ENCODE data around the gene PIPOX. TPM values are rescaled to one million over a fixed set of nuclear protein-coding genes. Genes with fewer than 3 reads are reported as not detected.
A peak's percentile ranks its signal among the peaks of the same experiment; 100 is the strongest.

Gene PIPOX
- polyA plus RNA-seq, 4 donors = 2.9 to 35.4 (median 12.1) TPM

- Histone ChIP-seq H3K36me3 (ENCODE audit: control insufficient read depth in 3 of 3, insufficient read depth in 2 of 3, low read depth in 1 of 3, low read length in 3 of 3) (no peaks in the 10 kb centered on the region), H3K27ac (ENCODE audit: low read depth in 1 of 3, low read length in 2 of 3) (no peak overlapping the region), H3K4me1 (ENCODE audit: control insufficient read depth in 3 of 3, insufficient read depth in 2 of 3, low read depth in 1 of 3, low read length in 2 of 3) (no peaks in the 10 kb centered on the region), H3K27me3 (ENCODE audit: control insufficient read depth in 3 of 3, insufficient read depth in 3 of 3, low read length in 3 of 3) (peaks cover 0 to 59% (median 8%) of the 10 kb centered on the region in 3 donors), H3K9me3 (ENCODE audit: control insufficient read depth in 2 of 2, insufficient read depth in 1 of 2, low read depth in 1 of 2, low read length in 1 of 2) (no peaks in the 10 kb centered on the region), H3K4me3 (ENCODE audit: low read depth in 1 of 3, low read length in 3 of 3) (no peak overlapping the region)
- 88 to 100% (median 93%) methylated on average over 1 of the region's 1 CpG for WGBS, 3 donors
- no peak for DNase-seq
- FAIRE-seq = no peak
Measured at GRCh38 chr17:29012535-29012934, 30.4 kb upstream of the PIPOX start.

- no peaks in the 10 kb centered on the region for H3K9me3 ChIP-seq (ENCODE audit: control insufficient read depth in 2 of 2, insufficient read depth in 1 of 2, low read depth in 1 of 2, low read length in 1 of 2)
- WGBS, 3 donors = 58 to 67% (median 59%) methylated on average over 5 of the region's 5 CpGs
- H3K36me3 ChIP-seq (ENCODE audit: control insufficient read depth in 3 of 3, insufficient read depth in 2 of 3, low read depth in 1 of 3, low read length in 3 of 3) = no peaks in the 10 kb centered on the region
- H3K27me3 ChIP-seq (ENCODE audit: control insufficient read depth in 3 of 3, insufficient read depth in 3 of 3, low read length in 3 of 3) = peaks cover 0 to 62% (median 9%) of the 10 kb centered on the region in 3 donors
- H3K4me3 ChIP-seq (ENCODE audit: low read depth in 1 of 3, low read length in 3 of 3) = no peak overlapping the region
- no peak for DNase-seq
- no peak for FAIRE-seq
- H3K4me1 ChIP-seq (ENCODE audit: control insufficient read depth in 3 of 3, insufficient read depth in 2 of 3, low read depth in 1 of 3, low read length in 2 of 3) = no peaks in the 10 kb centered on the region
- no peak overlapping the region for H3K27ac ChIP-seq (ENCODE audit: low read depth in 1 of 3, low read length in 2 of 3)
Measured at GRCh38 chr17:29014716-29015115, 28.2 kb upstream of the PIPOX start.

- Histone ChIP-seq H3K4me1 (ENCODE audit: control insufficient read depth in 3 of 3, insufficient read depth in 2 of 3, low read depth in 1 of 3, low read length in 2 of 3) (peaks cover 0 to 3% (median 0%) of the 10 kb centered on the region in 3 donors), H3K4me3 (ENCODE audit: low read depth in 1 of 3, low read length in 3 of 3) (no peak overlapping the region), H3K27me3 (ENCODE audit: control insufficient read depth in 3 of 3, insufficient read depth in 3 of 3, low read length in 3 of 3) (peaks cover 6 to 59% (median 9%) of the 10 kb centered on the region in 3 donors), H3K27ac (ENCODE audit: low read depth in 1 of 3, low read length in 2 of 3) (no peak overlapping the region), H3K36me3 (ENCODE audit: control insufficient read depth in 3 of 3, insufficient read depth in 2 of 3, low read depth in 1 of 3, low read length in 3 of 3) (no peaks in the 10 kb centered on the region), H3K9me3 (ENCODE audit: control insufficient read depth in 2 of 2, insufficient read depth in 1 of 2, low read depth in 1 of 2, low read length in 1 of 2) (no peaks in the 10 kb centered on the region)
- 34 to 43% (median 35%) methylated on average over 13 of the region's 13 CpGs for WGBS, 3 donors
- FAIRE-seq (no peak), DNase-seq (no peak)
Measured at GRCh38 chr17:29016345-29017210, 26.4 kb upstream of the PIPOX start.

GRCh38 chr17:29018788-29019474 lies 24.0 kb upstream of the PIPOX start:
- H3K27me3 ChIP-seq (ENCODE audit: control insufficient read depth in 3 of 3, insufficient read depth in 3 of 3, low read length in 3 of 3) = peaks cover 6 to 66% (median 9%) of the 10 kb centered on the region in 3 donors
- 37 to 53% (median 43%) methylated on average over 6 of the region's 6 CpGs for WGBS, 3 donors
- H3K9me3 ChIP-seq (ENCODE audit: control insufficient read depth in 2 of 2, insufficient read depth in 1 of 2, low read depth in 1 of 2, low read length in 1 of 2) = no peaks in the 10 kb centered on the region
- H3K4me3 ChIP-seq (ENCODE audit: low read depth in 1 of 3, low read length in 3 of 3) = no peak overlapping the region
- no peak overlapping the region for H3K27ac ChIP-seq (ENCODE audit: low read depth in 1 of 3, low read length in 2 of 3)
- H3K4me1 ChIP-seq (ENCODE audit: control insufficient read depth in 3 of 3, insufficient read depth in 2 of 3, low read depth in 1 of 3, low read length in 2 of 3) = peaks cover 0 to 3% (median 0%) of the 10 kb centered on the region in 3 donors
- FAIRE-seq (no peak), DNase-seq (no peak)
- H3K36me3 ChIP-seq (ENCODE audit: control insufficient read depth in 3 of 3, insufficient read depth in 2 of 3, low read depth in 1 of 3, low read length in 3 of 3) = no peaks in the 10 kb centered on the region

- H3K27me3 ChIP-seq (ENCODE audit: control insufficient read depth in 3 of 3, insufficient read depth in 3 of 3, low read length in 3 of 3) = peaks cover 6 to 67% (median 9%) of the 10 kb centered on the region in 3 donors
- H3K4me3 ChIP-seq (ENCODE audit: low read depth in 1 of 3, low read length in 3 of 3) = peak overlapping the region in 1 of 3 donors; percentile 6
- no peaks in the 10 kb centered on the region for H3K9me3 ChIP-seq (ENCODE audit: control insufficient read depth in 2 of 2, insufficient read depth in 1 of 2, low read depth in 1 of 2, low read length in 1 of 2)
- no peak for FAIRE-seq
- DNase-seq = peak; percentile 10 to 29
- H3K27ac ChIP-seq (ENCODE audit: low read depth in 1 of 3, low read length in 2 of 3) = no peak overlapping the region
- peaks cover 0 to 3% (median 0%) of the 10 kb centered on the region in 3 donors for H3K4me1 ChIP-seq (ENCODE audit: control insufficient read depth in 3 of 3, insufficient read depth in 2 of 3, low read depth in 1 of 3, low read length in 2 of 3)
- H3K36me3 ChIP-seq (ENCODE audit: control insufficient read depth in 3 of 3, insufficient read depth in 2 of 3, low read depth in 1 of 3, low read length in 3 of 3) = no peaks in the 10 kb centered on the region
- 4 to 5% (median 4%) methylated on average over 37 to 39 of the region's 39 CpGs for WGBS, 3 donors
Measured at GRCh38 chr17:29019475-29020181, 23.3 kb upstream of the PIPOX start.

- Histone ChIP-seq H3K36me3 (ENCODE audit: control insufficient read depth in 3 of 3, insufficient read depth in 2 of 3, low read depth in 1 of 3, low read length in 3 of 3) (no peaks in the 10 kb centered on the region), H3K9me3 (ENCODE audit: control insufficient read depth in 2 of 2, insufficient read depth in 1 of 2, low read depth in 1 of 2, low read length in 1 of 2) (no peaks in the 10 kb centered on the region), H3K27me3 (ENCODE audit: control insufficient read depth in 3 of 3, insufficient read depth in 3 of 3, low read length in 3 of 3) (peaks cover 6 to 61% (median 9%) of the 10 kb centered on the region in 3 donors), H3K4me1 (ENCODE audit: control insufficient read depth in 3 of 3, insufficient read depth in 2 of 3, low read depth in 1 of 3, low read length in 2 of 3) (peaks cover 0 to 3% (median 0%) of the 10 kb centered on the region in 3 donors), H3K4me3 (ENCODE audit: low read depth in 1 of 3, low read length in 3 of 3) (no peak overlapping the region), H3K27ac (ENCODE audit: low read depth in 1 of 3, low read length in 2 of 3) (no peak overlapping the region)
- DNase-seq (no peak), FAIRE-seq (no peak)
- WGBS, 3 donors = 72 to 78% (median 74%) methylated on average over 8 of the region's 8 CpGs
Measured at GRCh38 chr17:29020576-29020975, 22.4 kb upstream of the PIPOX start.

- H3K36me3 ChIP-seq (ENCODE audit: control insufficient read depth in 3 of 3, insufficient read depth in 2 of 3, low read depth in 1 of 3, low read length in 3 of 3) = no peaks in the 10 kb centered on the region
- no peaks in the 10 kb centered on the region for H3K9me3 ChIP-seq (ENCODE audit: control insufficient read depth in 2 of 2, insufficient read depth in 1 of 2, low read depth in 1 of 2, low read length in 1 of 2)
- peaks cover 6 to 60% (median 9%) of the 10 kb centered on the region in 3 donors for H3K27me3 ChIP-seq (ENCODE audit: control insufficient read depth in 3 of 3, insufficient read depth in 3 of 3, low read length in 3 of 3)
- no peak for FAIRE-seq
- H3K4me1 ChIP-seq (ENCODE audit: control insufficient read depth in 3 of 3, insufficient read depth in 2 of 3, low read depth in 1 of 3, low read length in 2 of 3) = peaks cover 0 to 3% (median 0%) of the 10 kb centered on the region in 3 donors
- DNase-seq = no peak
- H3K4me3 ChIP-seq (ENCODE audit: low read depth in 1 of 3, low read length in 3 of 3) = no peak overlapping the region
- H3K27ac ChIP-seq (ENCODE audit: low read depth in 1 of 3, low read length in 2 of 3) = no peak overlapping the region
- 58 to 80% (median 64%) methylated on average over 7 of the region's 7 CpGs for WGBS, 3 donors
Measured at GRCh38 chr17:29021226-29021625, 21.7 kb upstream of the PIPOX start.

GRCh38 chr17:29022074-29022473 lies 20.9 kb upstream of the PIPOX start:
- no peak overlapping the region for H3K4me3 ChIP-seq (ENCODE audit: low read depth in 1 of 3, low read length in 3 of 3)
- no peak for DNase-seq
- no peak overlapping the region for H3K27ac ChIP-seq (ENCODE audit: low read depth in 1 of 3, low read length in 2 of 3)
- H3K4me1 ChIP-seq (ENCODE audit: control insufficient read depth in 3 of 3, insufficient read depth in 2 of 3, low read depth in 1 of 3, low read length in 2 of 3) = peaks cover 0 to 3% (median 0%) of the 10 kb centered on the region in 3 donors
- H3K36me3 ChIP-seq (ENCODE audit: control insufficient read depth in 3 of 3, insufficient read depth in 2 of 3, low read depth in 1 of 3, low read length in 3 of 3) = no peaks in the 10 kb centered on the region
- WGBS, 3 donors = 87 to 91% (median 87%) methylated on average over 7 of the region's 7 CpGs
- H3K9me3 ChIP-seq (ENCODE audit: control insufficient read depth in 2 of 2, insufficient read depth in 1 of 2, low read depth in 1 of 2, low read length in 1 of 2) = no peaks in the 10 kb centered on the region
- no peak for FAIRE-seq
- H3K27me3 ChIP-seq (ENCODE audit: control insufficient read depth in 3 of 3, insufficient read depth in 3 of 3, low read length in 3 of 3) = peaks cover 6 to 57% (median 7%) of the 10 kb centered on the region in 3 donors

All from small intestine (tissue), 7 donors.